GM23338 (cell line): Measurements from ENCODE around the gene MOB3B. TPM values are rescaled to one million over a fixed set of nuclear protein-coding genes. Genes with fewer than 3 reads are reported as not detected.

Source experiments
- ATAC-seq: fragments of 200-7000 bp; cut with Tn5 transposase; 3 replicates; pipeline ENCODE4 v1.9.1; 2020
- DNase-seq: peaks from one replicate; pipeline ENCODE4 v3.0.0-alpha.2; 2015; ENCODE audit warnings: low spot score
- H2AFZ ChIP-seq: fragments of 200-600 bp; sonication (generic); 2 replicates; pipeline ENCODE4 v1.8.0; 2016; ENCODE audit warnings: antibody characterized with exemption, mild to moderate bottlenecking, moderate library complexity
- H3F3A ChIP-seq: fragments of 200-600 bp; sonication (generic); replicated peaks from 2 replicates; pipeline ENCODE4 v1.8.0; 2017; ENCODE audit warnings: antibody characterized with exemption, mixed run types, low read depth
- H3K27ac ChIP-seq: fragments of 200-600 bp; sonication (generic); 2 replicates; pipeline ENCODE4 v1.6.1; 2016; ENCODE audit warnings: low read depth
- H3K27me3 ChIP-seq: fragments of 200-600 bp; sonication (generic); 2 replicates; pipeline ENCODE4 v1.8.0; 2016; ENCODE audit warnings: mild to moderate bottlenecking, mixed run types, moderate library complexity; ENCODE audit not compliant: insufficient read depth
- H3K36me3 ChIP-seq: fragments of 200-600 bp; sonication (generic); 2 replicates; pipeline ENCODE4 v1.8.0; 2016; ENCODE audit warnings: mild to moderate bottlenecking; ENCODE audit not compliant: insufficient read depth
- H3K4me1 ChIP-seq: fragments of 200-600 bp; sonication (generic); 2 replicates; pipeline ENCODE4 v1.8.0; 2016; ENCODE audit warnings: mild to moderate bottlenecking, moderate library complexity; ENCODE audit not compliant: insufficient read depth
- H3K4me2 ChIP-seq: fragments of 200-600 bp; sonication (generic); 2 replicates; pipeline ENCODE4 v1.7.1; 2017; ENCODE audit warnings: mixed run types
- H3K4me3 ChIP-seq: fragments of 200-600 bp; sonication (generic); 2 replicates; pipeline ENCODE4 v1.6.1; 2016; ENCODE audit warnings: mixed run types
- H3K79me2 ChIP-seq: fragments of 200-600 bp; sonication (generic); replicated peaks from 2 replicates; pipeline ENCODE4 v1.8.0; 2017; ENCODE audit warnings: mild to moderate bottlenecking; ENCODE audit not compliant: insufficient read depth
- H3K9me2 ChIP-seq: fragments of 200-600 bp; sonication (generic); 2 replicates; pipeline ENCODE4 v1.8.0; 2017; ENCODE audit not compliant: insufficient read depth
- H4K20me1 ChIP-seq: fragments of 200-600 bp; sonication (generic); replicated peaks from 2 replicates; pipeline ENCODE4 v1.8.0; 2017; ENCODE audit warnings: mild to moderate bottlenecking; ENCODE audit not compliant: insufficient read depth
- H3K27ac Mint-ChIP-seq: 2 replicates; pipeline ENCODE4 v1.8.0; 2020; ENCODE audit warnings: inconsistent platforms, mild to moderate bottlenecking, moderate library complexity, mixed read lengths
- H3K27me3 Mint-ChIP-seq: 3 replicates; pipeline ENCODE4 v1.8.0; 2022; ENCODE audit warnings: low read depth, mild to moderate bottlenecking, moderate library complexity, mixed read lengths, inconsistent platforms; ENCODE audit not compliant: insufficient read depth, poor library complexity
- H3K36me3 Mint-ChIP-seq: 3 replicates; pipeline ENCODE4 v1.8.0; 2021; ENCODE audit warnings: low read depth, mild to moderate bottlenecking, inconsistent platforms, moderate library complexity, mixed read lengths
- H3K4me1 Mint-ChIP-seq: 3 replicates; pipeline ENCODE4 v1.8.0; 2020; ENCODE audit warnings: mild to moderate bottlenecking, inconsistent platforms, mixed read lengths
- H3K4me3 Mint-ChIP-seq: 3 replicates; pipeline ENCODE4 v1.8.0; 2021; ENCODE audit warnings: moderate library complexity, mild to moderate bottlenecking, inconsistent platforms, mixed read lengths
- H3K9me3 Mint-ChIP-seq: 3 replicates; pipeline ENCODE4 v1.8.0; 2020; ENCODE audit warnings: moderate library complexity, mild to moderate bottlenecking, inconsistent platforms, mixed read lengths
- CREB1 ChIP-seq: fragments of 250-450 bp; sonication (Bioruptor Pico); IDR thresholded peaks from 2 replicates; pipeline ENCODE4 v1.5.0; 2020; ENCODE audit warnings: low read depth, mild to moderate bottlenecking, moderate library complexity
- EZH2 ChIP-seq: fragments of 200-600 bp; sonication (generic); IDR thresholded peaks from one replicate; pipeline ENCODE4 v1.8.0; 2017; ENCODE audit warnings: antibody characterized with exemption, mild to moderate bottlenecking, low read depth; ENCODE audit not compliant: unreplicated experiment
- EZH2phosphoT487 ChIP-seq: fragments of 200-600 bp; sonication (generic); IDR thresholded peaks from one replicate; pipeline ENCODE4 v1.8.1; 2018; ENCODE audit warnings: antibody characterized with exemption; ENCODE audit not compliant: unreplicated experiment
- JUNB ChIP-seq: IDR thresholded peaks from one replicate; pipeline ENCODE4 v1.6.1; 2016; ENCODE audit warnings: antibody characterized with exemption; ENCODE audit not compliant: unreplicated experiment
- NANOG ChIP-seq: IDR thresholded peaks from 2 replicates; pipeline ENCODE4 v1.6.1; 2016; ENCODE audit warnings: antibody characterized with exemption, borderline replicate concordance
- POLR2AphosphoS5 ChIP-seq: IDR thresholded peaks from 2 replicates; pipeline ENCODE4 v1.6.1; 2016; ENCODE audit warnings: antibody characterized with exemption, low read depth
- STAT1 ChIP-seq: IDR thresholded peaks from one replicate; pipeline ENCODE4 v1.6.1; 2016; ENCODE audit warnings: antibody characterized with exemption; ENCODE audit not compliant: unreplicated experiment
- ZNF114 ChIP-seq: fragments of 250-450 bp; sonication (Bioruptor Pico); IDR thresholded peaks from 2 replicates; pipeline ENCODE4 v1.5.0; 2020; ENCODE audit warnings: mild to moderate bottlenecking, moderate library complexity
- ZNF331 ChIP-seq: fragments of 250-450 bp; sonication (Bioruptor Pico); IDR thresholded peaks from 2 replicates; pipeline ENCODE4 v1.5.0; 2020; ENCODE audit warnings: low read depth, mild to moderate bottlenecking, moderate library complexity
- polyA plus RNA-seq: library from polyadenylated mRNA; unstranded; fragments of >200 nt; fragmentation: Nextera tagmentation; extraction: Ambion mirVana; gene quantifications from 2 replicates; pipeline ENCODE4 v1.2.1, GENCODE V29; 2016
- total RNA-seq: library from RNA; depleted of rRNA; stranded (reverse); fragments of >200 nt; shearing (Covaris generic); gene quantifications from 2 replicates; pipeline ENCODE4 v1.2.3, GENCODE V29; 2014
- TF ChIP-seq, protein P1 (sequence below): fragments of 250-450 bp; sonication (Bioruptor Pico); IDR thresholded peaks from 2 replicates; pipeline ENCODE4 v1.5.0; 2020; ENCODE audit warnings: mild to moderate bottlenecking, moderate library complexity
- TF ChIP-seq, protein P2 (sequence below): IDR thresholded peaks from one replicate; pipeline ENCODE4 v1.6.1; 2018; ENCODE audit warnings: antibody characterized with exemption; ENCODE audit not compliant: unreplicated experiment
- TF ChIP-seq, protein P3 (sequence below): IDR thresholded peaks from 2 replicates; pipeline ENCODE4 v1.6.1; 2016; ENCODE audit warnings: antibody characterized with exemption
- TF ChIP-seq, protein P4 (sequence below), 2 experiments: fragments of 200-600 bp in 1 of 2; sonication (generic) in 1 of 2; conservative IDR thresholded peaks; 2 replicates each; pipeline versions ENCODE4 v1.5.1 to v1.6.1; 2016 to 2017; ENCODE audit warnings: antibody characterized with exemption in 2 of 2, low read depth in 2 of 2, mild to moderate bottlenecking in 2 of 2, moderate library complexity in 1 of 2

The MOB3B gene
- total and polyA plus RNA-seq, 2 experiments from 2014 or later: 7.6 to 12.1 TPM

DNA sequence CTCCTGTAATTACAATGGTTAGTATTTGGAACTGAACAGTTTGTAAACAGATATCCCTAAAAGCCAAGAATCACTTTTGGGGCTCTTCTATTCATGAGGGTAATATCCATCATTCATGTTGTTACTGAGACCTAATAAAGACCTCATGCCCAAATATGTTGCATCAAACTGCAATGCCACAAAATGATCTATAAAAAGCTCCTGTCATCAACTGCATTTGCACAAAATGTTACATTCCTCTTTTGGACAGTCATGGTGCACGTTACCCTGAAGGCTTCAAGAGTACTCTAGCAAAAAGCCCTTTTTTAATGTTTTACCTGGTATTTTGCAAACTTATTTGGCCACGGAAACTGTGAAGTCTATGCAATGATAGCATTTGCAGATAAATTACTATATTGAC is 218.4 kb downstream of the MOB3B start:
- Mint-ChIP-seq H3K27ac (no peak overlapping the region), H3K4me1 (peaks cover 25% of the 10 kb centered on the region), H3K4me3 (no peak overlapping the region), H3K36me3 (peaks cover 18% of the 10 kb centered on the region), H3K9me3 (peaks cover 15% of the 10 kb centered on the region), H3K27me3 (peaks cover 12% of the 10 kb centered on the region)
- H3K4me1 ChIP-seq: peaks cover 28% of the 10 kb centered on the region
- no peaks in the 10 kb centered on the region for H3K36me3 ChIP-seq
- H3K27ac ChIP-seq: no peak overlapping the region
- H3K4me2 ChIP-seq: no peak overlapping the region
- peaks cover 16% of the 10 kb centered on the region; the same call in 1 of the 2 replicates for H3K9me2 ChIP-seq
- H3K4me3 ChIP-seq: no peak overlapping the region
- DNase-seq: no peak
- no peaks in the 10 kb centered on the region for H3K79me2 ChIP-seq
- ATAC-seq: no peak
- TF ChIP-seq EZH2phosphoT487 (no peak), JUNB (no peak), POLR2AphosphoS5 (no peak), CREB1 (CRISPR knock-in tag) (no peak), EZH2 (no peak), NANOG (no peak), ZNF331 (no peak), STAT1 (no peak), ZNF114 (CRISPR knock-in tag) (no peak)
- TF ChIP-seq, protein P1, sequence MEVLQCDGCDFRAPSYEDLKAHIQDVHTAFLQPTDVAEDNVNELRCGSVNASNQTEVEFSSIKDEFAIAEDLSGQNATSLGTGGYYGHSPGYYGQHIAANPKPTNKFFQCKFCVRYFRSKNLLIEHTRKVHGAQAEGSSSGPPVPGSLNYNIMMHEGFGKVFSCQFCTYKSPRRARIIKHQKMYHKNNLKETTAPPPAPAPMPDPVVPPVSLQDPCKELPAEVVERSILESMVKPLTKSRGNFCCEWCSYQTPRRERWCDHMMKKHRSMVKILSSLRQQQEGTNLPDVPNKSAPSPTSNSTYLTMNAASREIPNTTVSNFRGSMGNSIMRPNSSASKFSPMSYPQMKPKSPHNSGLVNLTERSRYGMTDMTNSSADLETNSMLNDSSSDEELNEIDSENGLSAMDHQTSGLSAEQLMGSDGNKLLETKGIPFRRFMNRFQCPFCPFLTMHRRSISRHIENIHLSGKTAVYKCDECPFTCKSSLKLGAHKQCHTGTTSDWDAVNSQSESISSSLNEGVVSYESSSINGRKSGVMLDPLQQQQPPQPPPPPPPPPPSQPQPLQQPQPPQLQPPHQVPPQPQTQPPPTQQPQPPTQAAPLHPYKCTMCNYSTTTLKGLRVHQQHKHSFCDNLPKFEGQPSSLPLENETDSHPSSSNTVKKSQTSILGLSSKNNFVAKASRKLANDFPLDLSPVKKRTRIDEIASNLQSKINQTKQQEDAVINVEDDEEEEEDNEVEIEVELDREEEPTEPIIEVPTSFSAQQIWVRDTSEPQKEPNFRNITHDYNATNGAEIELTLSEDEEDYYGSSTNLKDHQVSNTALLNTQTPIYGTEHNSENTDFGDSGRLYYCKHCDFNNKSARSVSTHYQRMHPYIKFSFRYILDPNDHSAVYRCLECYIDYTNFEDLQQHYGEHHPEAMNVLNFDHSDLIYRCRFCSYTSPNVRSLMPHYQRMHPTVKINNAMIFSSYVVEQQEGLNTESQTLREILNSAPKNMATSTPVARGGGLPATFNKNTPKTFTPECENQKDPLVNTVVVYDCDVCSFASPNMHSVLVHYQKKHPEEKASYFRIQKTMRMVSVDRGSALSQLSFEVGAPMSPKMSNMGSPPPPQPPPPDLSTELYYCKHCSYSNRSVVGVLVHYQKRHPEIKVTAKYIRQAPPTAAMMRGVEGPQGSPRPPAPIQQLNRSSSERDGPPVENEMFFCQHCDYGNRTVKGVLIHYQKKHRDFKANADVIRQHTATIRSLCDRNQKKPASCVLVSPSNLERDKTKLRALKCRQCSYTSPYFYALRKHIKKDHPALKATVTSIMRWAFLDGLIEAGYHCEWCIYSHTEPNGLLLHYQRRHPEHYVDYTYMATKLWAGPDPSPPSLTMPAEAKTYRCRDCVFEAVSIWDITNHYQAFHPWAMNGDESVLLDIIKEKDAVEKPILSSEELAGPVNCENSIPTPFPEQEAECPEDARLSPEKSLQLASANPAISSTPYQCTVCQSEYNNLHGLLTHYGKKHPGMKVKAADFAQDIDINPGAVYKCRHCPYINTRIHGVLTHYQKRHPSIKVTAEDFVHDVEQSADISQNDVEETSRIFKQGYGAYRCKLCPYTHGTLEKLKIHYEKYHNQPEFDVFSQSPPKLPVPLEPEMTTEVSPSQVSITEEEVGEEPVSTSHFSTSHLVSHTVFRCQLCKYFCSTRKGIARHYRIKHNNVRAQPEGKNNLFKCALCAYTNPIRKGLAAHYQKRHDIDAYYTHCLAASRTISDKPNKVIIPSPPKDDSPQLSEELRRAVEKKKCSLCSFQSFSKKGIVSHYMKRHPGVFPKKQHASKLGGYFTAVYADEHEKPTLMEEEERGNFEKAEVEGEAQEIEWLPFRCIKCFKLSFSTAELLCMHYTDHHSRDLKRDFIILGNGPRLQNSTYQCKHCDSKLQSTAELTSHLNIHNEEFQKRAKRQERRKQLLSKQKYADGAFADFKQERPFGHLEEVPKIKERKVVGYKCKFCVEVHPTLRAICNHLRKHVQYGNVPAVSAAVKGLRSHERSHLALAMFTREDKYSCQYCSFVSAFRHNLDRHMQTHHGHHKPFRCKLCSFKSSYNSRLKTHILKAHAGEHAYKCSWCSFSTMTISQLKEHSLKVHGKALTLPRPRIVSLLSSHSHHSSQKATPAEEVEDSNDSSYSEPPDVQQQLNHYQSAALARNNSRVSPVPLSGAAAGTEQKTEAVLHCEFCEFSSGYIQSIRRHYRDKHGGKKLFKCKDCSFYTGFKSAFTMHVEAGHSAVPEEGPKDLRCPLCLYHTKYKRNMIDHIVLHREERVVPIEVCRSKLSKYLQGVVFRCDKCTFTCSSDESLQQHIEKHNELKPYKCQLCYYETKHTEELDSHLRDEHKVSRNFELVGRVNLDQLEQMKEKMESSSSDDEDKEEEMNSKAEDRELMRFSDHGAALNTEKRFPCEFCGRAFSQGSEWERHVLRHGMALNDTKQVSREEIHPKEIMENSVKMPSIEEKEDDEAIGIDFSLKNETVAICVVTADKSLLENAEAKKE (CRISPR knock-in tag): no peak
- TF ChIP-seq, protein P2, sequence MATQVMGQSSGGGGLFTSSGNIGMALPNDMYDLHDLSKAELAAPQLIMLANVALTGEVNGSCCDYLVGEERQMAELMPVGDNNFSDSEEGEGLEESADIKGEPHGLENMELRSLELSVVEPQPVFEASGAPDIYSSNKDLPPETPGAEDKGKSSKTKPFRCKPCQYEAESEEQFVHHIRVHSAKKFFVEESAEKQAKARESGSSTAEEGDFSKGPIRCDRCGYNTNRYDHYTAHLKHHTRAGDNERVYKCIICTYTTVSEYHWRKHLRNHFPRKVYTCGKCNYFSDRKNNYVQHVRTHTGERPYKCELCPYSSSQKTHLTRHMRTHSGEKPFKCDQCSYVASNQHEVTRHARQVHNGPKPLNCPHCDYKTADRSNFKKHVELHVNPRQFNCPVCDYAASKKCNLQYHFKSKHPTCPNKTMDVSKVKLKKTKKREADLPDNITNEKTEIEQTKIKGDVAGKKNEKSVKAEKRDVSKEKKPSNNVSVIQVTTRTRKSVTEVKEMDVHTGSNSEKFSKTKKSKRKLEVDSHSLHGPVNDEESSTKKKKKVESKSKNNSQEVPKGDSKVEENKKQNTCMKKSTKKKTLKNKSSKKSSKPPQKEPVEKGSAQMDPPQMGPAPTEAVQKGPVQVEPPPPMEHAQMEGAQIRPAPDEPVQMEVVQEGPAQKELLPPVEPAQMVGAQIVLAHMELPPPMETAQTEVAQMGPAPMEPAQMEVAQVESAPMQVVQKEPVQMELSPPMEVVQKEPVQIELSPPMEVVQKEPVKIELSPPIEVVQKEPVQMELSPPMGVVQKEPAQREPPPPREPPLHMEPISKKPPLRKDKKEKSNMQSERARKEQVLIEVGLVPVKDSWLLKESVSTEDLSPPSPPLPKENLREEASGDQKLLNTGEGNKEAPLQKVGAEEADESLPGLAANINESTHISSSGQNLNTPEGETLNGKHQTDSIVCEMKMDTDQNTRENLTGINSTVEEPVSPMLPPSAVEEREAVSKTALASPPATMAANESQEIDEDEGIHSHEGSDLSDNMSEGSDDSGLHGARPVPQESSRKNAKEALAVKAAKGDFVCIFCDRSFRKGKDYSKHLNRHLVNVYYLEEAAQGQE: no peak
- TF ChIP-seq, protein P3, sequence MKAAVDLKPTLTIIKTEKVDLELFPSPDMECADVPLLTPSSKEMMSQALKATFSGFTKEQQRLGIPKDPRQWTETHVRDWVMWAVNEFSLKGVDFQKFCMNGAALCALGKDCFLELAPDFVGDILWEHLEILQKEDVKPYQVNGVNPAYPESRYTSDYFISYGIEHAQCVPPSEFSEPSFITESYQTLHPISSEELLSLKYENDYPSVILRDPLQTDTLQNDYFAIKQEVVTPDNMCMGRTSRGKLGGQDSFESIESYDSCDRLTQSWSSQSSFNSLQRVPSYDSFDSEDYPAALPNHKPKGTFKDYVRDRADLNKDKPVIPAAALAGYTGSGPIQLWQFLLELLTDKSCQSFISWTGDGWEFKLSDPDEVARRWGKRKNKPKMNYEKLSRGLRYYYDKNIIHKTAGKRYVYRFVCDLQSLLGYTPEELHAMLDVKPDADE: no peak
- TF ChIP-seq, protein P4, sequence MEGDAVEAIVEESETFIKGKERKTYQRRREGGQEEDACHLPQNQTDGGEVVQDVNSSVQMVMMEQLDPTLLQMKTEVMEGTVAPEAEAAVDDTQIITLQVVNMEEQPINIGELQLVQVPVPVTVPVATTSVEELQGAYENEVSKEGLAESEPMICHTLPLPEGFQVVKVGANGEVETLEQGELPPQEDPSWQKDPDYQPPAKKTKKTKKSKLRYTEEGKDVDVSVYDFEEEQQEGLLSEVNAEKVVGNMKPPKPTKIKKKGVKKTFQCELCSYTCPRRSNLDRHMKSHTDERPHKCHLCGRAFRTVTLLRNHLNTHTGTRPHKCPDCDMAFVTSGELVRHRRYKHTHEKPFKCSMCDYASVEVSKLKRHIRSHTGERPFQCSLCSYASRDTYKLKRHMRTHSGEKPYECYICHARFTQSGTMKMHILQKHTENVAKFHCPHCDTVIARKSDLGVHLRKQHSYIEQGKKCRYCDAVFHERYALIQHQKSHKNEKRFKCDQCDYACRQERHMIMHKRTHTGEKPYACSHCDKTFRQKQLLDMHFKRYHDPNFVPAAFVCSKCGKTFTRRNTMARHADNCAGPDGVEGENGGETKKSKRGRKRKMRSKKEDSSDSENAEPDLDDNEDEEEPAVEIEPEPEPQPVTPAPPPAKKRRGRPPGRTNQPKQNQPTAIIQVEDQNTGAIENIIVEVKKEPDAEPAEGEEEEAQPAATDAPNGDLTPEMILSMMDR (conservative IDR thresholded peaks at IDR 0.05; ENCODE audit: low read depth in 2 of 2): no peak
- no peaks in the 10 kb centered on the region for H3K27me3 ChIP-seq
- no peaks in the 10 kb centered on the region for H4K20me1 ChIP-seq
- no peaks in the 10 kb centered on the region for H3F3A ChIP-seq
- no peak overlapping the region for H2AFZ ChIP-seq
